Measurements from ENCODE around the gene ORC3. TPM values are rescaled to one million over a fixed set of nuclear protein-coding genes. Genes with fewer than 3 reads are reported as not detected.
"Not testable (repeated sequence)": the region's sequence is repeated elsewhere in the genome, so short reads cannot be mapped to it uniquely, and the experiment has no call there.

The ORC3 gene
- total and polyA plus RNA-seq, 7 experiments from 2014 or later, result 17.7 to 40.3 (median 28.2) TPM

GRCh38 chr6:87613018-87613417 lies 23.1 kb downstream of the ORC3 start:
- H3K9me3 Mint-ChIP-seq; H3K4me1 Mint-ChIP-seq; H3K27me3 Mint-ChIP-seq; H3K27ac ChIP-seq (ENCODE audit: low read depth, low read length); H3K4me3 ChIP-seq (ENCODE audit: low read length); intact Hi-C loops (cut with micrococcal nuclease); ATAC-seq; POLR2A ChIA-PET; CTCF ChIA-PET; H3K4me3 Mint-ChIP-seq; H3K4me1 ChIP-seq (ENCODE audit: control insufficient read depth in 2 of 2, insufficient read depth in 2 of 2, low read length in 2 of 2); H3K27me3 ChIP-seq (ENCODE audit: control insufficient read depth in 2 of 2, insufficient read depth in 2 of 2, low read length in 2 of 2); DNase-seq; H3K9me3 ChIP-seq (ENCODE audit: control insufficient read depth in 2 of 3, low read length in 3 of 3): not testable (repeated sequence)
- peaks cover 12 to 52% (median 35%) of the 10 kb centered on the region in 5 donors for H3K36me3 Mint-ChIP-seq
- H3K27ac Mint-ChIP-seq, result peak overlapping the region in 1 of 9 donors; percentile 2
- peaks cover 0 to 18% (median 5%) of the 10 kb centered on the region in 3 experiments for H3K36me3 ChIP-seq (ENCODE audit: control insufficient read depth in 2 of 3, insufficient read depth in 3 of 3, low read length in 3 of 3)

DNA sequence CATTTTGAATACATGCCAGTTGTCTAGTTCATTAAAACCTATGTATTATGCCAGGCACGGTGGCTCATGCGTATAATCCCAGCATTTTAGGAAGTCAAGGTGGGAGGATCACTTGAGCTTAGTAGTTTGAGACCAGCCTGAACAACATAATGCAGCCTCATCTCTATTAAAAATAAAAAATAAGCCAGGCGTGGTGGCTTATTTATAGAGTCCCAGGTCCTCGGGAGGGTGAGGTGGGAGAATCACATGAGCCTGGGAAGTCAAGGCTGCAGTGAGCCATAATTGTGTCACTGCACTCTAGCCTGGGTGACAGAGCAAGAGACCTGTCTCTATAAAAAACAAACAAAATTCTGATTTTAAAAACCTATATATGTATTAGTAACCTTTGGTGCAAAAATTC lies 27.5 kb downstream of the ORC3 start:
- no peak overlapping the region for H3K27ac ChIP-seq (ENCODE audit: low read depth, low read length)
- no peak overlapping the region for H3K27ac Mint-ChIP-seq
- DNase-seq (no peak), ATAC-seq (no peak)
- no peaks in the 10 kb centered on the region for H3K4me1 ChIP-seq (ENCODE audit: control insufficient read depth in 2 of 2, insufficient read depth in 2 of 2, low read length in 2 of 2)
- H3K4me3 Mint-ChIP-seq, result no peak overlapping the region
- ChIA-PET CTCF (no interaction called here), POLR2A (interaction anchor here (0.7 kb wide), 1 partner anchor 309 kb away, joined by 3 read pairs; no protein-coding TSS in a partner anchor)
- no peaks in the 10 kb centered on the region for H3K27me3 ChIP-seq (ENCODE audit: control insufficient read depth in 2 of 2, insufficient read depth in 2 of 2, low read length in 2 of 2)
- peaks cover 0 to 5% (median 0%) of the 10 kb centered on the region in 11 donors for H3K9me3 Mint-ChIP-seq
- no peak overlapping the region for H3K4me3 ChIP-seq (ENCODE audit: low read length)
- no peaks in the 10 kb centered on the region for H3K9me3 ChIP-seq (ENCODE audit: control insufficient read depth in 2 of 3, low read length in 3 of 3)
- peaks cover 0 to 27% (median 0%) of the 10 kb centered on the region in 3 experiments for H3K36me3 ChIP-seq (ENCODE audit: control insufficient read depth in 2 of 3, insufficient read depth in 3 of 3, low read length in 3 of 3)
- H3K4me1 Mint-ChIP-seq, result peaks cover 0 to 2% (median 0%) of the 10 kb centered on the region in 7 donors
- intact Hi-C loops (cut with micrococcal nuclease), result no loop called here
- peaks cover 20 to 60% (median 45%) of the 10 kb centered on the region in 5 donors for H3K36me3 Mint-ChIP-seq
- no peaks in the 10 kb centered on the region for H3K27me3 Mint-ChIP-seq

- H3K4me3 Mint-ChIP-seq, result no peak overlapping the region
- Histone ChIP-seq H3K36me3 (ENCODE audit: control insufficient read depth in 2 of 3, insufficient read depth in 3 of 3, low read length in 3 of 3) (peaks cover 0 to 28% (median 0%) of the 10 kb centered on the region in 3 experiments), H3K4me3 (ENCODE audit: low read length) (no peak overlapping the region), H3K4me1 (ENCODE audit: control insufficient read depth in 2 of 2, insufficient read depth in 2 of 2, low read length in 2 of 2) (no peaks in the 10 kb centered on the region), H3K9me3 (ENCODE audit: control insufficient read depth in 2 of 3, low read length in 3 of 3) (no peaks in the 10 kb centered on the region), H3K27me3 (ENCODE audit: control insufficient read depth in 2 of 2, insufficient read depth in 2 of 2, low read length in 2 of 2) (no peaks in the 10 kb centered on the region), H3K27ac (ENCODE audit: low read depth, low read length) (no peak overlapping the region)
- H3K9me3 Mint-ChIP-seq, result peaks cover 0 to 2% (median 0%) of the 10 kb centered on the region in 11 donors
- ATAC-seq (no peak), DNase-seq (no peak)
- H3K27ac Mint-ChIP-seq, result no peak overlapping the region
- H3K27me3 Mint-ChIP-seq, result no peaks in the 10 kb centered on the region
- ChIA-PET CTCF (no interaction called here), POLR2A (no interaction called here)
- peaks cover 0 to 8% (median 0%) of the 10 kb centered on the region in 7 donors for H3K4me1 Mint-ChIP-seq
- intact Hi-C loops (cut with micrococcal nuclease), result no loop called here
- H3K36me3 Mint-ChIP-seq, result peaks cover 15 to 58% (median 40%) of the 10 kb centered on the region in 5 donors
Observed at GRCh38 chr6:87618531-87618930, 28.6 kb downstream of the ORC3 start.

- CTCF ChIA-PET, result no interaction called here
- POLR2A ChIA-PET, result no interaction called here
Observed at GRCh38 chr6:87623248-87623647, 33.3 kb downstream of the ORC3 start.

DNA sequence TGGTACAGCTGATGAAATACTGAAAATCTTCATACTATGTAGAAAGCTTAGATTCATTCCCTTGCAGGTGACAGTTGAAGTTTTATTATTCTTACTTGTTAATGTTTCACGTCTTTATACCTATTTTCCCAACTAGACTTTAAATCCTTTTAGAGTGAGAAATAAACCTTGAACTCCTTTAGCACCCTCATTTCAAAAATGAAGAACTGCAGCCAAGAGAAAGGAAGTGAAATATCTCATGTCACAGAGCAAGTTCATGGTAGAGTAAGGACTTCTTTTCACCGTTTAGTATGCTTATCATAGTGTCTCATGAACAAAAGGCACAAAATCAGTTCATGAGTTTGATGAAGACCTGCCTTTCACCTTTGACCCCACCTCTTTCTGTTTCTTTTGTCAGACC lies 38.5 kb downstream of the ORC3 start:
- no peaks in the 10 kb centered on the region for H3K27me3 ChIP-seq (ENCODE audit: control insufficient read depth in 2 of 2, insufficient read depth in 2 of 2, low read length in 2 of 2)
- H3K4me1 Mint-ChIP-seq, result peaks cover 0 to 4% (median 0%) of the 10 kb centered on the region in 7 donors
- DNase-seq (no peak), ATAC-seq (no peak)
- H3K9me3 ChIP-seq (ENCODE audit: control insufficient read depth in 2 of 3, low read length in 3 of 3), result no peaks in the 10 kb centered on the region
- H3K36me3 Mint-ChIP-seq, result peaks cover 5 to 49% (median 33%) of the 10 kb centered on the region in 5 donors
- peaks cover 0 to 1% (median 0%) of the 10 kb centered on the region in 11 donors for H3K9me3 Mint-ChIP-seq
- no peaks in the 10 kb centered on the region for H3K27me3 Mint-ChIP-seq
- ChIA-PET CTCF (no interaction called here), POLR2A (no interaction called here)
- no peak overlapping the region for H3K27ac ChIP-seq (ENCODE audit: low read depth, low read length)
- H3K4me3 ChIP-seq (ENCODE audit: low read length), result no peak overlapping the region
- H3K36me3 ChIP-seq (ENCODE audit: control insufficient read depth in 2 of 3, insufficient read depth in 3 of 3, low read length in 3 of 3), result peaks cover 0 to 12% (median 0%) of the 10 kb centered on the region in 3 experiments
- no peaks in the 10 kb centered on the region for H3K4me1 ChIP-seq (ENCODE audit: control insufficient read depth in 2 of 2, insufficient read depth in 2 of 2, low read length in 2 of 2)
- no peak overlapping the region for H3K27ac Mint-ChIP-seq
- intact Hi-C loops (cut with micrococcal nuclease), result no loop called here
- no peak overlapping the region for H3K4me3 Mint-ChIP-seq

More at GRCh38 chr6:87623248-87623647, 33.3 kb downstream of the ORC3 start:
- Mint-ChIP-seq H3K27ac (peak overlapping the region in 1 of 9 donors; percentile 67), H3K9me3 (peaks cover 0 to 3% (median 0%) of the 10 kb centered on the region in 11 donors), H3K4me1 (peaks cover 0 to 11% (median 0%) of the 10 kb centered on the region in 7 donors), H3K36me3 (peaks cover 13 to 56% (median 41%) of the 10 kb centered on the region in 5 donors), H3K27me3 (no peaks in the 10 kb centered on the region), H3K4me3 (no peak overlapping the region)
- DNase-seq, result no peak
- Histone ChIP-seq H3K4me3 (ENCODE audit: low read length) (no peak overlapping the region), H3K4me1 (ENCODE audit: control insufficient read depth in 2 of 2, insufficient read depth in 2 of 2, low read length in 2 of 2) (no peaks in the 10 kb centered on the region), H3K9me3 (ENCODE audit: control insufficient read depth in 2 of 3, low read length in 3 of 3) (no peaks in the 10 kb centered on the region), H3K27ac (ENCODE audit: low read depth, low read length) (no peak overlapping the region), H3K27me3 (ENCODE audit: control insufficient read depth in 2 of 2, insufficient read depth in 2 of 2, low read length in 2 of 2) (no peaks in the 10 kb centered on the region), H3K36me3 (ENCODE audit: control insufficient read depth in 2 of 3, insufficient read depth in 3 of 3, low read length in 3 of 3) (peaks cover 0 to 22% (median 0%) of the 10 kb centered on the region in 3 experiments)
- intact Hi-C loops (cut with micrococcal nuclease), result no loop called here
- no peak for ATAC-seq

DNA sequence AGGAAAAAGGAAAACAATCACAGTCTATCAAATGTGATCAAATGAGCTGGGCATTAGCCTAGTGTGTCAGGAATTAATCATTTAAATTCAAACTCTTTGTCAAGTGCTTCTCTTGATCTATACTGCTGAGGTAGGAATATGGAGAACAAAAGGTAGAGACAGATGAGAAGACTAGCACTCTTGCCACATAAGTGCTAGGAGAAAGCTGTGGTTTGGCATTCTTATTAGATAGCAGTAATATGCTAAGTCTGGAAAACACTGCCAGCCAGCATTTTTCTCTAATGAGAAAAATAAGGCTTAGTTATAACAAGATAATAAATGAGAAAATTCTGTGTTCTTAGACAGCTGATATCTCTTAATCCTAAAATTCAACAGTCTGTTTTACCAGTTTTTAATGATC lies 38.9 kb downstream of the ORC3 start:
- Mint-ChIP-seq H3K27ac (no peak overlapping the region), H3K4me1 (peaks cover 0 to 2% (median 0%) of the 10 kb centered on the region in 7 donors), H3K4me3 (no peak overlapping the region), H3K9me3 (peaks cover 0 to 1% (median 0%) of the 10 kb centered on the region in 11 donors), H3K27me3 (no peaks in the 10 kb centered on the region), H3K36me3 (peaks cover 5 to 45% (median 32%) of the 10 kb centered on the region in 5 donors)
- no peak for DNase-seq
- intact Hi-C loops (cut with micrococcal nuclease), result no loop called here
- no peaks in the 10 kb centered on the region for H3K4me1 ChIP-seq (ENCODE audit: control insufficient read depth in 2 of 2, insufficient read depth in 2 of 2, low read length in 2 of 2)
- no peak for ATAC-seq
- H3K4me3 ChIP-seq (ENCODE audit: low read length), result no peak overlapping the region
- CTCF ChIA-PET, result no interaction called here
- POLR2A ChIA-PET, result no interaction called here
- H3K36me3 ChIP-seq (ENCODE audit: control insufficient read depth in 2 of 3, insufficient read depth in 3 of 3, low read length in 3 of 3), result peaks cover 0 to 9% (median 0%) of the 10 kb centered on the region in 3 experiments
- no peaks in the 10 kb centered on the region for H3K9me3 ChIP-seq (ENCODE audit: control insufficient read depth in 2 of 3, low read length in 3 of 3)
- no peaks in the 10 kb centered on the region for H3K27me3 ChIP-seq (ENCODE audit: control insufficient read depth in 2 of 2, insufficient read depth in 2 of 2, low read length in 2 of 2)
- no peak overlapping the region for H3K27ac ChIP-seq (ENCODE audit: low read depth, low read length)

- intact Hi-C loops (cut with micrococcal nuclease), result no loop called here
- Histone ChIP-seq H3K36me3 (ENCODE audit: control insufficient read depth in 2 of 3, insufficient read depth in 3 of 3, low read length in 3 of 3) (peaks cover 0 to 16% (median 5%) of the 10 kb centered on the region in 3 experiments), H3K9me3 (ENCODE audit: control insufficient read depth in 2 of 3, low read length in 3 of 3) (no peaks in the 10 kb centered on the region), H3K27me3 (ENCODE audit: control insufficient read depth in 2 of 2, insufficient read depth in 2 of 2, low read length in 2 of 2) (no peaks in the 10 kb centered on the region), H3K27ac (ENCODE audit: low read depth, low read length) (no peak overlapping the region), H3K4me1 (ENCODE audit: control insufficient read depth in 2 of 2, insufficient read depth in 2 of 2, low read length in 2 of 2) (no peaks in the 10 kb centered on the region), H3K4me3 (ENCODE audit: low read length) (no peak overlapping the region)
- Mint-ChIP-seq H3K27me3 (no peaks in the 10 kb centered on the region), H3K36me3 (peaks cover 6 to 38% (median 27%) of the 10 kb centered on the region in 5 donors), H3K4me1 (peaks cover 0 to 2% (median 0%) of the 10 kb centered on the region in 7 donors), H3K4me3 (no peak overlapping the region), H3K27ac (no peak overlapping the region), H3K9me3 (peaks cover 0 to 1% (median 0%) of the 10 kb centered on the region in 11 donors)
- no peak for ATAC-seq
- ChIA-PET CTCF (no interaction called here), POLR2A (interaction anchor here (0.6 kb wide), 1 partner anchor 26 kb away, joined by 3 read pairs; no protein-coding TSS in a partner anchor)
- no peak for DNase-seq
Observed at GRCh38 chr6:87630746-87631145, 40.8 kb downstream of the ORC3 start.

All from naive thymus-derived CD4-positive, alpha-beta T cell (primary cell).